ENCODE results near the gene S1PR5.

The S1PR5 gene

GRCh38 chr19:10516671-10517286, 468 bp downstream of the S1PR5 start:
- Histone ChIP-seq H3K27ac (no peak overlapping the region), H3K4me3 (ENCODE audit: low read depth, low read length) (peak overlapping the region; percentile 49), H3K36me3 (replicated peaks) (no peaks in the 10 kb centered on the region), H3K27me3 (replicated peaks) (peaks cover 4% of the 10 kb centered on the region)
- no peak for TF ChIP-seq CTCF (IDR thresholded peaks at IDR 0.05; ENCODE audit: low read depth, low read length, missing control alignments)
- DNase-seq = peak; percentile 3
- in situ Hi-C loops (cut with HindIII; ENCODE audit: low pct_ligation_motif_present, low sequenced_read_pairs) = no loop called here

GRCh38 chr19:10516064-10516385, 1.2 kb downstream of the S1PR5 start:
- Histone ChIP-seq H3K27ac (no peak overlapping the region), H3K27me3 (replicated peaks) (peaks cover 4% of the 10 kb centered on the region), H3K4me3 (ENCODE audit: low read depth, low read length) (no peak overlapping the region), H3K36me3 (replicated peaks) (no peaks in the 10 kb centered on the region)
- no peak for TF ChIP-seq CTCF (IDR thresholded peaks at IDR 0.05; ENCODE audit: low read depth, low read length, missing control alignments)
- DNase-seq = no peak
- in situ Hi-C loops (cut with HindIII; ENCODE audit: low pct_ligation_motif_present, low sequenced_read_pairs) = no loop called here

- in situ Hi-C loops (cut with HindIII; ENCODE audit: low pct_ligation_motif_present, low sequenced_read_pairs) = no loop called here
- no peak for TF ChIP-seq CTCF (IDR thresholded peaks at IDR 0.05; ENCODE audit: low read depth, low read length, missing control alignments)
- DNase-seq = no peak
- Histone ChIP-seq H3K27ac (no peak overlapping the region), H3K4me3 (ENCODE audit: low read depth, low read length) (no peak overlapping the region), H3K36me3 (replicated peaks) (no peaks in the 10 kb centered on the region), H3K27me3 (replicated peaks) (peaks cover 4% of the 10 kb centered on the region)
Observed at GRCh38 chr19:10514211-10515145, 2.8 kb downstream of the S1PR5 start.

GRCh38 chr19:10513223-10513622, 4.0 kb downstream of the S1PR5 start:
- Histone ChIP-seq H3K4me3 (ENCODE audit: low read depth, low read length) (no peak overlapping the region), H3K27me3 (replicated peaks) (no peaks in the 10 kb centered on the region), H3K36me3 (replicated peaks) (no peaks in the 10 kb centered on the region), H3K27ac (no peak overlapping the region)
- TF ChIP-seq CTCF (IDR thresholded peaks at IDR 0.05; ENCODE audit: low read depth, low read length, missing control alignments) = no peak
- DNase-seq = no peak
- in situ Hi-C loops (cut with HindIII; ENCODE audit: low pct_ligation_motif_present, low sequenced_read_pairs) = no loop called here

GRCh38 chr19:10510301-10510802, 6.9 kb downstream of the S1PR5 start:
- H3K27me3 ChIP-seq (replicated peaks) = no peaks in the 10 kb centered on the region
- H3K36me3 ChIP-seq (replicated peaks) = no peaks in the 10 kb centered on the region
- H3K4me3 ChIP-seq (ENCODE audit: low read depth, low read length) = no peak overlapping the region
- in situ Hi-C loops (cut with HindIII; ENCODE audit: low pct_ligation_motif_present, low sequenced_read_pairs) = no loop called here
- TF ChIP-seq CTCF (IDR thresholded peaks at IDR 0.05; ENCODE audit: low read depth, low read length, missing control alignments) = peak; percentile 83
- H3K27ac ChIP-seq = no peak overlapping the region
- no peak for DNase-seq

Data from brain microvascular endothelial cell (primary cell).